ENCODE measurements around the gene GEMIN5.
"Not testable (repeated sequence)": the region's sequence is repeated elsewhere in the genome, so short reads cannot be mapped to it uniquely, and the experiment has no call there.

Gene GEMIN5

GRCh38 chr5:154940375-154940771, 2.4 kb upstream of the GEMIN5 start:
- no peak for DNase-seq

GRCh38 chr5:154939387-154939786, 1.4 kb upstream of the GEMIN5 start:
- not testable (repeated sequence) for DNase-seq

- no peak for DNase-seq
These were observed 759 bp downstream of the GEMIN5 start for GRCh38 chr5:154937186-154937717.

GRCh38 chr5:154934881-154935280, 3.1 kb downstream of the GEMIN5 start:
- DNase-seq: no peak

- no peak for DNase-seq
These were observed 4.5 kb downstream of the GEMIN5 start for GRCh38 chr5:154933537-154933936.

GRCh38 chr5:154923441-154924430, 14.3 kb downstream of the GEMIN5 start:
- no peak for DNase-seq

- no peak for DNase-seq
These were observed 20.3 kb downstream of the GEMIN5 start for GRCh38 chr5:154917757-154918156.

GRCh38 chr5:154916874-154917273, 21.1 kb downstream of the GEMIN5 start:
- DNase-seq: no peak

GRCh38 chr5:154905601-154906000, 32.4 kb downstream of the GEMIN5 start:
- not testable (repeated sequence) for DNase-seq

- DNase-seq: no peak
These were observed 36.1 kb downstream of the GEMIN5 start for GRCh38 chr5:154901913-154902312.

- DNase-seq: no peak
These were observed 36.7 kb downstream of the GEMIN5 start for GRCh38 chr5:154901276-154901675.

GRCh38 chr5:154900066-154900465, 37.9 kb downstream of the GEMIN5 start:
- DNase-seq: no peak

- no peak for DNase-seq
These were observed 38.7 kb downstream of the GEMIN5 start for GRCh38 chr5:154899151-154899816.

GRCh38 chr5:154898210-154898609, 39.8 kb downstream of the GEMIN5 start:
- no peak for DNase-seq

GRCh38 chr5:154896562-154897165, 41.3 kb downstream of the GEMIN5 start:
- no peak for DNase-seq

GRCh38 chr5:154895606-154896561, 42.1 kb downstream of the GEMIN5 start:
- DNase-seq: no peak

- no peak for DNase-seq
These were observed 44.6 kb downstream of the GEMIN5 start for GRCh38 chr5:154893381-154893780.

- no peak for DNase-seq
These were observed 45.6 kb downstream of the GEMIN5 start for GRCh38 chr5:154892369-154892771.

- no peak for DNase-seq
These were observed 52.6 kb downstream of the GEMIN5 start for GRCh38 chr5:154885439-154885838.

GRCh38 chr5:154884424-154884823, 53.6 kb downstream of the GEMIN5 start:
- no peak for DNase-seq

GRCh38 chr5:154881986-154882385, 56.0 kb downstream of the GEMIN5 start:
- DNase-seq: no peak
